H9 (cell line): Measurements from ENCODE around the gene TJAP1. TPM values are rescaled to one million over a fixed set of nuclear protein-coding genes. Genes with fewer than 3 reads are reported as not detected.
A peak's percentile ranks its signal among the peaks of the same experiment; 100 is the strongest.

ENCODE experiments used
- DNase-seq: peaks from one replicate; pipeline ENCODE4 v3.0.0-alpha.2; 2017
- H2AFZ ChIP-seq: one replicate; pipeline ENCODE4 v1.6.1; 2013; ENCODE audit warnings: mild to moderate bottlenecking, low read length, control low read depth, moderate library complexity
- H2AK5ac ChIP-seq: 2 replicates; pipeline ENCODE4 v1.6.1; 2013; ENCODE audit warnings: low read length, control low read depth, mixed read lengths; ENCODE audit not compliant: insufficient read length
- H2BK120ac ChIP-seq: one replicate; pipeline ENCODE4 v1.6.1; 2013; ENCODE audit warnings: low read depth, mild to moderate bottlenecking, low read length, control low read depth, inconsistent platforms; ENCODE audit not compliant: poor library complexity, severe bottlenecking
- H2BK12ac ChIP-seq: 2 replicates; pipeline ENCODE4 v1.6.1; 2013; ENCODE audit warnings: low read length, control low read depth, mixed read lengths, low read depth; ENCODE audit not compliant: insufficient read length
- H2BK15ac ChIP-seq: 2 replicates; pipeline ENCODE4 v1.6.1; 2013; ENCODE audit warnings: low read depth, low read length, control low read depth
- H2BK20ac ChIP-seq: one replicate; pipeline ENCODE4 v1.6.1; 2013; ENCODE audit warnings: low read depth, mild to moderate bottlenecking, low read length, control low read depth, inconsistent platforms; ENCODE audit not compliant: poor library complexity, severe bottlenecking
- H2BK5ac ChIP-seq: 2 replicates; pipeline ENCODE4 v1.6.1; 2013; ENCODE audit warnings: low read length, control low read depth, mixed read lengths; ENCODE audit not compliant: insufficient read length
- H3K14ac ChIP-seq: 2 replicates; pipeline ENCODE4 v1.6.1; 2013; ENCODE audit warnings: low read length, control low read depth; ENCODE audit not compliant: insufficient read depth
- H3K18ac ChIP-seq: 2 replicates; pipeline ENCODE4 v1.6.1; 2013; ENCODE audit warnings: low read depth, mild to moderate bottlenecking, mixed read lengths, low read length, control low read depth; ENCODE audit not compliant: insufficient read length
- H3K23ac ChIP-seq: 2 replicates; pipeline ENCODE4 v1.6.1; 2013; ENCODE audit warnings: low read length, control low read depth, mixed read lengths, low read depth; ENCODE audit not compliant: insufficient read length
- H3K23me2 ChIP-seq: 2 replicates; pipeline ENCODE4 v1.6.1; 2013; ENCODE audit warnings: low read depth, mild to moderate bottlenecking, mixed read lengths, low read length, control low read depth; ENCODE audit not compliant: insufficient read length, poor library complexity, severe bottlenecking
- H3K27ac ChIP-seq: 2 replicates; pipeline ENCODE4 v1.5.1; 2013; ENCODE audit warnings: low read length, control low read depth, mixed read lengths, low read depth; ENCODE audit not compliant: insufficient read length
- H3K27me3 ChIP-seq: 2 replicates; pipeline ENCODE4 v1.6.1; 2013; ENCODE audit warnings: low read length, control low read depth, inconsistent platforms; ENCODE audit not compliant: insufficient read depth
- H3K4ac ChIP-seq: 2 replicates; pipeline ENCODE4 v1.6.1; 2013; ENCODE audit warnings: low read depth, mild to moderate bottlenecking, control low read depth, inconsistent platforms, low read length, moderate library complexity
- H3K4me1 ChIP-seq: 2 replicates; pipeline ENCODE4 v1.6.1; 2013; ENCODE audit warnings: low read length, control low read depth, inconsistent platforms; ENCODE audit not compliant: insufficient read depth
- H3K4me2 ChIP-seq: 2 replicates; pipeline ENCODE4 v1.6.1; 2013; ENCODE audit warnings: low read length, control low read depth, mixed read lengths; ENCODE audit not compliant: insufficient read length, insufficient read depth
- H3K56ac ChIP-seq: 2 replicates; pipeline ENCODE4 v1.6.1; 2013; ENCODE audit warnings: low read depth, mild to moderate bottlenecking, mixed read lengths, low read length, control low read depth; ENCODE audit not compliant: insufficient read length
- H3K79me1 ChIP-seq: 2 replicates; pipeline ENCODE4 v1.6.1; 2013; ENCODE audit warnings: low read depth, mild to moderate bottlenecking, moderate library complexity, low read length, control low read depth, inconsistent platforms; ENCODE audit not compliant: insufficient read depth, poor library complexity, severe bottlenecking
- H3K79me2 ChIP-seq: 2 replicates; pipeline ENCODE4 v1.6.1; 2013; ENCODE audit warnings: low read length, control low read depth, inconsistent platforms; ENCODE audit not compliant: insufficient read depth
- H3K9ac ChIP-seq: 2 replicates; pipeline ENCODE4 v1.6.1; 2013; ENCODE audit warnings: low read length, control low read depth, mixed read lengths; ENCODE audit not compliant: insufficient read length; ENCODE audit errors: extremely low read depth
- H3K9me3 ChIP-seq: one replicate; pipeline ENCODE4 v1.6.1; 2013; ENCODE audit warnings: low read depth, low read length, inconsistent platforms; ENCODE audit not compliant: control insufficient read depth
- H3T11ph ChIP-seq: one replicate; pipeline ENCODE4 v1.6.1; 2013; ENCODE audit warnings: mild to moderate bottlenecking, low read length, control low read depth, inconsistent platforms
- H4K20me1 ChIP-seq: one replicate; pipeline ENCODE4 v1.6.1; 2013; ENCODE audit not compliant: control insufficient read depth, insufficient read length, insufficient read depth
- H4K5ac ChIP-seq: 2 replicates; pipeline ENCODE4 v1.6.1; 2013; ENCODE audit warnings: low read depth, mild to moderate bottlenecking, mixed read lengths, low read length, control low read depth; ENCODE audit not compliant: insufficient read length
- H4K8ac ChIP-seq: replicated peaks from 2 replicates; pipeline ENCODE4 v1.6.1; 2013; ENCODE audit warnings: low read length, control low read depth, mixed read lengths, low read depth; ENCODE audit not compliant: insufficient read length
- H4K91ac ChIP-seq: 2 replicates; pipeline ENCODE4 v1.6.1; 2013; ENCODE audit warnings: low read depth, mild to moderate bottlenecking, moderate library complexity, mixed read lengths, low read length, control low read depth; ENCODE audit not compliant: insufficient read length
- H3K27ac Mint-ChIP-seq, 3 experiments: 2 replicates in 2 of 3; 3 replicates in 1 of 3; pipeline ENCODE4 v1.8.0; 2020 to 2021; ENCODE audit warnings: mixed read lengths in 3 of 3, mild to moderate bottlenecking in 1 of 3, moderate library complexity in 1 of 3
- H3K27me3 Mint-ChIP-seq: 2 replicates; pipeline ENCODE4 v1.8.0; 2021; ENCODE audit warnings: low read depth, mild to moderate bottlenecking, moderate library complexity, mixed read lengths
- H3K36me3 Mint-ChIP-seq, 3 experiments: 2 replicates in 2 of 3; 3 replicates in 1 of 3; pipeline ENCODE4 v1.8.0; 2020 to 2021; ENCODE audit warnings: low read depth in 3 of 3, mixed read lengths in 3 of 3; ENCODE audit not compliant: insufficient read depth in 1 of 3
- H3K4me1 Mint-ChIP-seq, 2 experiments: 2 replicates each; pipeline ENCODE4 v1.8.0; 2020; ENCODE audit warnings: mixed read lengths in 2 of 2
- H3K4me3 Mint-ChIP-seq, 2 experiments: 2 replicates in 1 of 2; 3 replicates in 1 of 2; pipeline ENCODE4 v1.8.0; 2020 to 2021; ENCODE audit warnings: mild to moderate bottlenecking in 2 of 2, mixed read lengths in 2 of 2, moderate library complexity in 1 of 2
- H3K9me3 Mint-ChIP-seq, 2 experiments: 2 replicates in 1 of 2; 3 replicates in 1 of 2; pipeline ENCODE4 v1.8.0; 2020; ENCODE audit warnings: mild to moderate bottlenecking in 2 of 2, mixed read lengths in 2 of 2, moderate library complexity in 1 of 2
- WGBS: extraction: QIAGEN DNeasy Blood & Tissue Kit; methylation state at CpG from one replicate; pipeline ENCODE4 v1.1.7; 2013; ENCODE audit warnings: missing lambda C conversion rate, low lambda C conversion rate, mixed read lengths; ENCODE audit not compliant: insufficient read length; ENCODE audit errors: extremely low coverage; 5-methylcytosine and 5-hydroxymethylcytosine counted together
- total RNA-seq: library from RNA; stranded (reverse); gene quantifications from 2 replicates; pipeline ENCODE4 v1.2.1, GENCODE V29; 2021
- TF ChIP-seq, protein P1 (sequence below): fragments of 200-600 bp; sonication (generic); conservative IDR thresholded peaks from 3 replicates; pipeline ENCODE4 v1.8.0; 2021; ENCODE audit warnings: antibody characterized with exemption, mild to moderate bottlenecking

The TJAP1 gene
- total RNA-seq, 1 experiment from 2014 or later = 45.1 TPM

- peaks cover 8% of the 10 kb centered on the region; the same call in 1 of the 2 replicates for H3K27me3 ChIP-seq
- H3K23ac ChIP-seq = no peak overlapping the region
- H3T11ph ChIP-seq = no peak overlapping the region
- Mint-ChIP-seq H3K9me3 (peaks cover 2 to 3% of the 10 kb centered on the region in 2 experiments; a peak in 3 of 5 replicates), H3K36me3 (peaks cover 18 to 47% (median 32%) of the 10 kb centered on the region in 3 experiments), H3K4me3 (peak overlapping the region; percentile 61 to 86), H3K27me3 (peaks cover 28% of the 10 kb centered on the region), H3K4me1 (peaks cover 21 to 31% of the 10 kb centered on the region in 2 experiments), H3K27ac (no peak overlapping the region)
- peak overlapping the region; percentile 28 for H3K4me2 ChIP-seq
- no peaks in the 10 kb centered on the region for H3K79me1 ChIP-seq
- no peak overlapping the region for H2BK12ac ChIP-seq
- no peak overlapping the region for H3K56ac ChIP-seq
- no peak overlapping the region for H3K18ac ChIP-seq
- no peak overlapping the region for H2AFZ ChIP-seq
- H3K14ac ChIP-seq = no peak overlapping the region
- H3K9ac ChIP-seq = no peak overlapping the region
- peaks cover 5% of the 10 kb centered on the region for H3K23me2 ChIP-seq
- TF ChIP-seq, protein P1, sequence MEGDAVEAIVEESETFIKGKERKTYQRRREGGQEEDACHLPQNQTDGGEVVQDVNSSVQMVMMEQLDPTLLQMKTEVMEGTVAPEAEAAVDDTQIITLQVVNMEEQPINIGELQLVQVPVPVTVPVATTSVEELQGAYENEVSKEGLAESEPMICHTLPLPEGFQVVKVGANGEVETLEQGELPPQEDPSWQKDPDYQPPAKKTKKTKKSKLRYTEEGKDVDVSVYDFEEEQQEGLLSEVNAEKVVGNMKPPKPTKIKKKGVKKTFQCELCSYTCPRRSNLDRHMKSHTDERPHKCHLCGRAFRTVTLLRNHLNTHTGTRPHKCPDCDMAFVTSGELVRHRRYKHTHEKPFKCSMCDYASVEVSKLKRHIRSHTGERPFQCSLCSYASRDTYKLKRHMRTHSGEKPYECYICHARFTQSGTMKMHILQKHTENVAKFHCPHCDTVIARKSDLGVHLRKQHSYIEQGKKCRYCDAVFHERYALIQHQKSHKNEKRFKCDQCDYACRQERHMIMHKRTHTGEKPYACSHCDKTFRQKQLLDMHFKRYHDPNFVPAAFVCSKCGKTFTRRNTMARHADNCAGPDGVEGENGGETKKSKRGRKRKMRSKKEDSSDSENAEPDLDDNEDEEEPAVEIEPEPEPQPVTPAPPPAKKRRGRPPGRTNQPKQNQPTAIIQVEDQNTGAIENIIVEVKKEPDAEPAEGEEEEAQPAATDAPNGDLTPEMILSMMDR = 0 out of 3 replicates have a peak, but pooled peaks have one; percentile 24
- H2AK5ac ChIP-seq = no peak overlapping the region
- no CpG with 5 or more reads among the region's 69 CpGs for WGBS
- H3K27ac ChIP-seq = no peak overlapping the region
- no peak overlapping the region for H2BK5ac ChIP-seq
- H2BK120ac ChIP-seq = no peak overlapping the region
- no peak for DNase-seq
- no peak overlapping the region for H4K8ac ChIP-seq
- no peak overlapping the region for H4K5ac ChIP-seq
- no peaks in the 10 kb centered on the region for H3K9me3 ChIP-seq
- no peaks in the 10 kb centered on the region for H3K4me1 ChIP-seq
- H2BK20ac ChIP-seq = no peak overlapping the region
- H4K91ac ChIP-seq = no peak overlapping the region
- no peak overlapping the region for H2BK15ac ChIP-seq
- H3K4ac ChIP-seq = no peak overlapping the region
- no peaks in the 10 kb centered on the region for H3K79me2 ChIP-seq
- no peaks in the 10 kb centered on the region for H4K20me1 ChIP-seq
Measured at GRCh38 chr6:43509142-43509983, 32.0 kb downstream of the TJAP1 start.
